Hepatocyte (in vitro differentiated cells): ENCODE data around the gene ILRUN. TPM values are rescaled to one million over a fixed set of nuclear protein-coding genes. Genes with fewer than 3 reads are reported as not detected.

Experiments
- DNase-seq: peaks from one replicate; pipeline ENCODE4 v3.0.0-alpha.2; 2016; ENCODE audit warnings: low spot score
- H2AFZ ChIP-seq: fragments of 200-600 bp; sonication (generic); 2 replicates; pipeline ENCODE4 v1.6.0; 2016; ENCODE audit warnings: antibody characterized with exemption, mild to moderate bottlenecking
- H3K27ac ChIP-seq: fragments of 200-600 bp; sonication (generic); 2 replicates; pipeline ENCODE4 v1.5.1; 2016; ENCODE audit warnings: mild to moderate bottlenecking
- H3K27me3 ChIP-seq: fragments of 200-600 bp; sonication (generic); 2 replicates; pipeline ENCODE4 v1.6.1; 2016
- H3K36me3 ChIP-seq: fragments of 200-600 bp; sonication (generic); replicated peaks from 2 replicates; pipeline ENCODE4 v1.5.1; 2016; ENCODE audit warnings: low read depth; ENCODE audit not compliant: insufficient read depth
- H3K4me1 ChIP-seq: fragments of 200-600 bp; sonication (generic); 2 replicates; pipeline ENCODE4 v1.5.1; 2016; ENCODE audit warnings: mild to moderate bottlenecking, moderate library complexity; ENCODE audit not compliant: insufficient read depth
- H3K4me2 ChIP-seq: fragments of 200-600 bp; sonication (generic); 2 replicates; pipeline ENCODE4 v1.6.0; 2016
- H3K4me3 ChIP-seq: fragments of 200-600 bp; sonication (generic); 2 replicates; pipeline ENCODE4 v1.5.1; 2016; ENCODE audit warnings: mild to moderate bottlenecking
- H3K79me2 ChIP-seq: fragments of 200-600 bp; sonication (generic); 2 replicates; pipeline ENCODE4 v1.6.0; 2017; ENCODE audit warnings: mild to moderate bottlenecking
- H3K9me2 ChIP-seq: fragments of 200-600 bp; sonication (generic); replicated peaks from 2 replicates; pipeline ENCODE4 v1.6.0; 2017; ENCODE audit warnings: mild to moderate bottlenecking; ENCODE audit not compliant: insufficient read depth
- H3K9me3 ChIP-seq: fragments of 200-600 bp; sonication (generic); 2 replicates; pipeline ENCODE4 v1.5.1; 2016; ENCODE audit warnings: low read depth, mild to moderate bottlenecking
- H4K20me1 ChIP-seq: fragments of 200-600 bp; sonication (generic); 2 replicates; pipeline ENCODE4 v1.6.0; 2016; ENCODE audit warnings: mild to moderate bottlenecking; ENCODE audit not compliant: insufficient read depth, poor library complexity, severe bottlenecking
- CTCF ChIP-seq: fragments of 200-600 bp; sonication (generic); IDR thresholded peaks from 2 replicates; pipeline ENCODE4 v1.5.1; 2016; ENCODE audit warnings: antibody characterized with exemption, mild to moderate bottlenecking; ENCODE audit not compliant: poor library complexity
- EZH2 ChIP-seq: fragments of 200-600 bp; sonication (generic); IDR thresholded peaks from 2 replicates; pipeline ENCODE4 v1.6.1; 2016; ENCODE audit warnings: antibody characterized with exemption, mild to moderate bottlenecking, borderline replicate concordance
- EZH2phosphoT487 ChIP-seq: fragments of 200-600 bp; sonication (generic); IDR thresholded peaks from one replicate; pipeline ENCODE4 v1.6.1; 2018; ENCODE audit warnings: antibody characterized with exemption, mild to moderate bottlenecking, low read depth, moderate library complexity; ENCODE audit not compliant: unreplicated experiment, severe bottlenecking
- WGBS: methylation state at CpG from one replicate; pipeline ENCODE4 v1.1.6; 2016; ENCODE audit warnings: low lambda C conversion rate; ENCODE audit errors: missing lambda C conversion rate; 5-methylcytosine and 5-hydroxymethylcytosine counted together
- polyA plus RNA-seq: library from polyadenylated mRNA; unstranded; fragments of >200 nt; fragmentation: Nextera tagmentation; extraction: Ambion mirVana; gene quantifications from 2 replicates; pipeline ENCODE4 v1.2.1, GENCODE V29; 2016
- total RNA-seq: library from RNA; depleted of rRNA; stranded (reverse); fragments of >200 nt; gene quantifications from 2 replicates; pipeline ENCODE4 v1.2.3, GENCODE V29; 2014

Gene ILRUN
- total and polyA plus RNA-seq, 2 experiments from 2014 or later = 12.7 to 61.3 TPM

- TF ChIP-seq EZH2 (no peak), EZH2phosphoT487 (no peak), CTCF (no peak)
- Histone ChIP-seq H3K9me3 (no peaks in the 10 kb centered on the region), H3K4me2 (no peak overlapping the region), H4K20me1 (no peaks in the 10 kb centered on the region), H3K4me3 (no peak overlapping the region), H3K27ac (no peak overlapping the region), H3K9me2 (no peaks in the 10 kb centered on the region), H3K4me1 (no peaks in the 10 kb centered on the region), H3K79me2 (no peaks in the 10 kb centered on the region), H2AFZ (no peak overlapping the region), H3K27me3 (no peaks in the 10 kb centered on the region), H3K36me3 (no peaks in the 10 kb centered on the region)
- no peak for DNase-seq
- 92% methylated on average over 5 of the region's 5 CpGs for WGBS
Measured at GRCh38 chr6:34731393-34732060, 35.0 kb upstream of the ILRUN start.

GRCh38 chr6:34729631-34730470 lies 33.3 kb upstream of the ILRUN start:
- H2AFZ ChIP-seq = no peak overlapping the region
- 86% methylated on average over 4 of the region's 4 CpGs for WGBS
- H4K20me1 ChIP-seq = no peaks in the 10 kb centered on the region
- DNase-seq = no peak
- H3K79me2 ChIP-seq = no peaks in the 10 kb centered on the region
- H3K4me1 ChIP-seq = no peaks in the 10 kb centered on the region
- H3K9me3 ChIP-seq = no peaks in the 10 kb centered on the region
- no peak overlapping the region for H3K4me3 ChIP-seq
- H3K27ac ChIP-seq = no peak overlapping the region
- H3K27me3 ChIP-seq = no peaks in the 10 kb centered on the region
- H3K9me2 ChIP-seq = no peaks in the 10 kb centered on the region
- TF ChIP-seq EZH2 (no peak), EZH2phosphoT487 (no peak), CTCF (no peak)
- no peak overlapping the region for H3K4me2 ChIP-seq
- H3K36me3 ChIP-seq = no peaks in the 10 kb centered on the region

- no peak overlapping the region for H2AFZ ChIP-seq
- no peak overlapping the region for H3K4me2 ChIP-seq
- no peaks in the 10 kb centered on the region for H3K79me2 ChIP-seq
- H3K4me1 ChIP-seq = no peaks in the 10 kb centered on the region
- TF ChIP-seq EZH2phosphoT487 (no peak), CTCF (no peak), EZH2 (no peak)
- no peaks in the 10 kb centered on the region for H3K27me3 ChIP-seq
- no peaks in the 10 kb centered on the region for H3K36me3 ChIP-seq
- no peaks in the 10 kb centered on the region for H4K20me1 ChIP-seq
- WGBS = 62% methylated on average over 1 of the region's 1 CpG
- no peaks in the 10 kb centered on the region for H3K9me2 ChIP-seq
- DNase-seq = no peak
- H3K27ac ChIP-seq = no peak overlapping the region
- no peaks in the 10 kb centered on the region for H3K9me3 ChIP-seq
- H3K4me3 ChIP-seq = no peak overlapping the region
Measured at GRCh38 chr6:34726055-34726454, 29.5 kb upstream of the ILRUN start.
